Testis (tissue), 2 donors: ENCODE results near the gene IL33.

Experiments used
- CTCF ChIP-seq, 3 experiments: fragments of 450-650 bp in 2 of 3; fragments of 200-600 bp in 1 of 3; sonication (generic) in 1 of 3; IDR thresholded peaks; one replicate each; pipeline ENCODE4 v1.5.1; 2016 to 2019; ENCODE audit warnings: antibody characterized with exemption in 3 of 3, mild to moderate bottlenecking in 2 of 3, moderate library complexity in 1 of 3
- POLR2A ChIP-seq: fragments of 450-650 bp; IDR thresholded peaks from one replicate; pipeline ENCODE4 v1.6.1; 2017; ENCODE audit warnings: antibody characterized with exemption, mild to moderate bottlenecking, moderate library complexity

- TF ChIP-seq POLR2A (no peak), CTCF (IDR thresholded peaks at IDR 0.05) (no peak)
Observed at GRCh38 chr9:6277417-6277816, 61.8 kb downstream of the IL33 start.
